ENCODE measurements around the gene PAGE4. TPM values are rescaled to one million over a fixed set of nuclear protein-coding genes. Genes with fewer than 3 reads are reported as not detected.

The PAGE4 gene
- total RNA-seq, result not detected in 2 replicates

DNA sequence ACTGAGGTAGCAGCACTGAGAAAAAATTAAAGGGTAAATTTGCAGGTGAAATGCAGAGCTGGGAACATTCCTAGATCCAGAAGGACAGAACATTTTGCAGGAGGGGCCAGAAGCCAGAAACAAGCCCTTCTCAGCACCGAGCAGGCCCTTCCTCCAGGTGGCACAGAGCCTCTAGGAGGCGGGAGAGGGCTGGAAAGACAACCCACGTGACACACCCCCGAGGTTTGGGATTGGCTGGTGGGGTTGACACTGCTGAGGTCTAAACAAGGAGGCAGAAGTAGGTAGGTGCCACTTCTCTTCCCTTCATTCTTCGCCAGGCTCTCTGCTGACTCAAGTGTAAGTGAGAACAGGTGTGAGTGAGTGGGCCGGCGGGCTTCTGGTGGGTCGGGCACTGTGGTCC lies at the start of gene PAGE4:
Gene PAGE4 (plus strand): TSS at position 288 of the 400 bp plus-strand sequence. CDS start 1,126 bp downstream, outside the sequence.
- DNase-seq (ENCODE audit: extremely low read depth, low read depth, low spot score), result no peak

GRCh38 chrX:49784747-49785280 lies 44.3 kb upstream of the PAGE4 start:
- DNase-seq (ENCODE audit: extremely low read depth, low read depth, low spot score), result no peak

DNA sequence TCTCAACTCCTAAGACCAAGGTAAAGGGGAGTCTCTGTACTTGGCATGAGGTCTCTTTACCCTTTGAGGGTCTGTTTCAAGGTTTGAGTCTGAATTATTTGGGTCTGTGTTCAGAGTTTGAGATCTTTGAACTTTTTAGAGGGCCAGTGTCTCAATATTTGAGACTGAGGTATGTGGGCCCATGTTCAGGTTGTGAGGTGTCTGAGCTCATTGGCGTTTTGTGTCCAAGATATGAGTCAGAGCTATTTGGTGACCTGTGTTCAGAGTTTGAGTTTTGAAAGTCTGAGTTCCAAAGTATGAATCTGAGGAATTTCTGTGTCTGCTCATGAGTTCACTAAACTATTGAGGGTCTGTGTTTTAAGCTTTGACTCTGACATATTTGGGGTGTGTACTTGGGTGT lies 36.7 kb upstream of the PAGE4 start:
- no peak for DNase-seq (ENCODE audit: extremely low read depth, low read depth, low spot score)

DNA sequence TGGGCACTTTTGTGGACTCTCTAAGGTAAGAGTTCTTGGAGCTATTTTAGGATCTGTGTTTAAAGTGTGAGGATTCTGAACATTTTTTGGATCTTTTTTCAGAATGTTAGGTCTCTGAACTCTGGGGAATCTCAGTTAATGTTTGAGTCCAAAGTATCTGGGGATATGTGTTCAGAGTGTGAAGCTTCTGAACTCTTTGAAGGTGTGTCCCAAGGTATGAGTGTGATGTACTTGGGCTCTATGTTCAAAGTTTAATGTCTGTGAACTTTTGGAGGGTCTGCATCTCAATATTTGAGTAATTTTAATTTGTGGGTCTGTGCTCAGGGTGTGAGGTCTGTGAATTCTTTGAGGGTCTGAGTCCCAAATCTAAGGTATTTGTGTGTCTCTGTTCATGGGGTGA lies 35.4 kb upstream of the PAGE4 start:
- no peak for DNase-seq (ENCODE audit: extremely low read depth, low read depth, low spot score)

GRCh38 chrX:49799828-49800227 lies 29.3 kb upstream of the PAGE4 start:
- no peak for DNase-seq (ENCODE audit: extremely low read depth, low read depth, low spot score)

- DNase-seq (ENCODE audit: extremely low read depth, low read depth, low spot score), result no peak
These were observed 19.0 kb upstream of the PAGE4 start for GRCh38 chrX:49809891-49810632.

- no peak for DNase-seq (ENCODE audit: extremely low read depth, low read depth, low spot score)
These were observed 16.9 kb upstream of the PAGE4 start for GRCh38 chrX:49812177-49812576.

GRCh38 chrX:49816435-49816834 lies 12.7 kb upstream of the PAGE4 start:
- no peak for DNase-seq (ENCODE audit: extremely low read depth, low read depth, low spot score)

- no peak for DNase-seq (ENCODE audit: extremely low read depth, low read depth, low spot score)
These were observed 9.3 kb downstream of the PAGE4 start for GRCh38 chrX:49838374-49838773.

GRCh38 chrX:49840679-49841078 lies 11.6 kb downstream of the PAGE4 start:
- no peak for DNase-seq (ENCODE audit: extremely low read depth, low read depth, low spot score)

GRCh38 chrX:49842621-49843020 lies 13.5 kb downstream of the PAGE4 start:
- no peak for DNase-seq (ENCODE audit: extremely low read depth, low read depth, low spot score)

DNA sequence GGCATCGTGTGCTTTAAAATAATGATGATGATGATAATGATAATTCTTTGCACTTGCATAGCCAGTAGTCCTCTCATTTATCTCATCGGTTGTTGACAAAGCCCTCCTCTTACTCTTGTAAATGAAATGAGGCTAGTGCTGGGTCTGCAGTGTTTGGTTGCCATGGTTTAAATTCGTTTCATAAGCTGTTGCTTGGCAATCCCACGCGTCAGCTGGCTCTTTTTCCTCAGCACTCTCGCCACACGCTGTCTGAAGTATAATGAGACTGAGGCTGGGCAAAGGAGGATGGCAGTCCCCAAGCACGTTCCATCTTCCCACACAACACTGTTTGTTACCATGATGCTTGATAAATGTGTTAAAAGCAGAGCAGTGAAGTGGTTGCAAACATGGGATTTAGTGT lies 15.5 kb downstream of the PAGE4 start:
- DNase-seq (ENCODE audit: extremely low read depth, low read depth, low spot score), result no peak

GRCh38 chrX:49845701-49846403 lies 16.7 kb downstream of the PAGE4 start:
- no peak for DNase-seq (ENCODE audit: extremely low read depth, low read depth, low spot score)

- no peak for DNase-seq (ENCODE audit: extremely low read depth, low read depth, low spot score)
These were observed 17.4 kb downstream of the PAGE4 start for GRCh38 chrX:49846522-49846921.

DNA sequence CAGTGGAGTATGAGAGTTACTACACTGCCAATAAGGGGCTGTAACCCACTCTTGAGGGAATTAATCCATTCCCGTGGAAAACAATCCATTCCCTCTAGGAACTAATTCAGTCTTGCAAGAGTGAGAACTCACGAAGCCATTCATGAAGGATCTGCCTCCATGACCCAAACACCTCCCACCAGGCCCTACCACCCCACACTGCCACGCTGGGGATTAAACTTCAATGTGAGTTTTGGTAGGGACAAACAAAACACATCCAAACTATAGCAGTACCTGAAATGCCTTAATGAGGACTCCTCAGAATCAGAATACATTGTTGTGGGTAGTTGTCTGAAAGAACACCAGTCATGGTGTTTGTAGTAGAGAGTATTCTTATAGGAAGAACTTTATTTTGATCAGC lies 19.2 kb downstream of the PAGE4 start:
- DNase-seq (ENCODE audit: extremely low read depth, low read depth, low spot score), result no peak

DNA sequence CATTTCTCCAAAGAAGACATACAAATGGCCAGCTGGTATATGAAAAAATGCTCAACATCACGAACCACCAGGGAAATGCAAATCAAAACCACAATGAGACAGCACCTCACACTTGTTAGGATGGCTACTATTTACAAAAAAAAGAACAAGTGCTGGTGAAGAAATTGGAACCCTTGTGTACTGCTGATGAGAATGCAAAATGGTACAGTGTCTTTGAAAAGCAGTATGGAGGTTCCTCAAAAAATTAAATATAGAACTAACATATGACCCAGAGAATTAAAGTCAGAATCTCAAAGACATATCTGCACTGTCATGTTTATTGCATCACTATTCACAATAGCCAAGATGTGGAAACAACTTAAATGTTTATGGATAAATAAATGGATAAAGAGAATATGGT lies 20.9 kb downstream of the PAGE4 start:
- DNase-seq (ENCODE audit: extremely low read depth, low read depth, low spot score), result no peak

- DNase-seq (ENCODE audit: extremely low read depth, low read depth, low spot score), result no peak
These were observed 24.6 kb downstream of the PAGE4 start for GRCh38 chrX:49853661-49854060.

DNA sequence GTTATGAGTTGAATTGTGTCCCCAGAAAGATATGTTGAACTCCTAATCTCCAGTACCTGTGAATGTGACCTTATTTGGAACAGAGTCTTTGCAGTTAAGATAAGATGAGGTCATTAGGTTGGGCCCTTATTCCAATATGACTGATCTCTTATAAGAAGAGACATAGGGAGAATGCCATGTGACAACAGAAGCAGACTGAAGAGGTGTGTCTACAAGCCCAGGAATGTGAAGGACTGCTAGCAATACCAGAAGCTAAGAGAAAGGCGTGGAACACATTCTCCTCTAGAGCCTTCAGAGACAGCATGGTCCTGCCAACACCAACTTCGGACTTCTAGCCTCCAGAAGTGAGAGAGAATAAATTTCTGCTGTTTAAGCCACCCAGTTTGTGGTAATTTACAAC lies 27.7 kb downstream of the PAGE4 start:
- DNase-seq (ENCODE audit: extremely low read depth, low read depth, low spot score), result no peak

DNA sequence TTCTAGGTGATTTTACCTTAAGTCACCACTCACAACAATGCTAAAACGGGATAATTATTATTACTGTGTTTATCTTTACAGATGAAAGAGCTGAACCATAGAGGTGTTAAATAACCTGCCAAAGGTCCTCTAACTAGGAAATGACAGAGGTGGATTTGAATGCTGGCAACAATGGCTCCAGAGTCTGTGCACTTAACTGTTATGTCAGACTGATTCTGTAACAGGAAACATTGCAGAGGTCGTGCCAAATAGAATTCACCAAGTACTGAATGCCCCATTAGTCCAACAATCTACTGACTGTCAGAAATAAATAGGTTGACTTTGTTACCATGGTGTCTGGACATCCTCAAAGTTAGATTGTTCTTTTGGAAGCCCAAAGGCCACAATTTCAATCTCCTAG lies 29.2 kb downstream of the PAGE4 start:
- DNase-seq (ENCODE audit: extremely low read depth, low read depth, low spot score), result no peak

GRCh38 chrX:49859491-49859890 lies 30.4 kb downstream of the PAGE4 start:
- no peak for DNase-seq (ENCODE audit: extremely low read depth, low read depth, low spot score)

GRCh38 chrX:49860867-49861535 lies 31.9 kb downstream of the PAGE4 start:
- no peak for DNase-seq (ENCODE audit: extremely low read depth, low read depth, low spot score)

DNA sequence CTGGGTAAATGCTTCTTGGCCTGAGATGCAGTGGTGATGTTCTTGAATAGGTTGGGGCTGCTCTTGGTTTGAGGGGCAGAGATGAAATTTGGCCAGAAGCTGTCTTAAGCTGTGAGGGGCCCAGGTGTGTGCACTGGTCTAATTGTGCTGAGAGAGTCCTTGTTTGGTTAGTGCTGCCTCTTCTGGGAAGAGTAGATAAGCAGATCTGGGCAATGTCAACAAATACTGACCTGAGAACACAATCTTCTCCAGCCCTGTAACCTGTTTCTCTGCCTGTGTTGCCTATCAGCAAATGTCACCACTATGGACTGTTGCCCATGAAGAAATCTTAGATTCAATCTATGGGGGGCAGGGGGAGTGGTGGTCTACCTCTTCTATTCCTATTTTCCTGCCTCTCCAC lies 33.0 kb downstream of the PAGE4 start:
- DNase-seq (ENCODE audit: extremely low read depth, low read depth, low spot score), result no peak

Data from glomerular endothelial cell (primary cell).